OCI-LY1 (cell line): ENCODE measurements around the gene TOM1L2.

ENCODE experiments used
- H2AFZ ChIP-seq: fragments of 200-600 bp; sonication (generic), shearing (Covaris generic); 2 replicates; pipeline ENCODE4 v1.6.0; 2014; ENCODE audit warnings: antibody characterized with exemption, mild to moderate bottlenecking, low read length
- H3F3A ChIP-seq: fragments of 200-600 bp; sonication (generic), shearing (Covaris generic); 2 replicates; pipeline ENCODE4 v1.6.0; 2014; ENCODE audit warnings: mild to moderate bottlenecking, antibody characterized with exemption, low read length, moderate library complexity; ENCODE audit not compliant: insufficient read depth
- H3K27ac ChIP-seq: fragments of 200-600 bp; sonication (generic); 2 replicates; pipeline ENCODE4 v1.5.1; 2014; ENCODE audit warnings: low read length, mixed run types, mild to moderate bottlenecking, low read depth; ENCODE audit not compliant: poor library complexity, severe bottlenecking
- H3K27me3 ChIP-seq: fragments of 200-600 bp; sonication (generic); 2 replicates; pipeline ENCODE4 v1.6.0; 2014; ENCODE audit warnings: antibody characterized with exemption, mild to moderate bottlenecking, low read length, moderate library complexity; ENCODE audit not compliant: insufficient read depth
- H3K36me3 ChIP-seq: fragments of 200-600 bp; sonication (generic); 2 replicates; pipeline ENCODE4 v1.6.1; 2014; ENCODE audit warnings: mild to moderate bottlenecking, antibody characterized with exemption, low read length, moderate library complexity, mixed read lengths; ENCODE audit not compliant: insufficient read depth
- H3K4me1 ChIP-seq: fragments of 200-600 bp; sonication (generic); 2 replicates; pipeline ENCODE4 v1.5.1; 2014; ENCODE audit warnings: mild to moderate bottlenecking, low read length, moderate library complexity; ENCODE audit not compliant: insufficient read depth, severe bottlenecking
- H3K4me2 ChIP-seq: fragments of 200-600 bp; sonication (generic), shearing (Covaris generic); 2 replicates; pipeline ENCODE4 v1.6.1; 2014; ENCODE audit warnings: low read length
- H3K4me3 ChIP-seq: fragments of 200-600 bp; sonication (generic); 2 replicates; pipeline ENCODE4 v1.5.1; 2014; ENCODE audit warnings: low read length, low read depth, mild to moderate bottlenecking, mixed read lengths; ENCODE audit not compliant: poor library complexity, severe bottlenecking
- H3K79me2 ChIP-seq: fragments of 200-600 bp; shearing (Covaris generic); 2 replicates; pipeline ENCODE4 v1.6.1; 2016; ENCODE audit warnings: mixed run types, low read length, mixed read lengths; ENCODE audit not compliant: insufficient read depth
- H3K9ac ChIP-seq: fragments of 200-600 bp; sonication (generic), shearing (Covaris generic); 2 replicates; pipeline ENCODE4 v1.6.1; 2014; ENCODE audit warnings: mild to moderate bottlenecking, low read length, mixed read lengths
- H3K9me2 ChIP-seq: fragments of 200-600 bp; sonication (generic), shearing (Covaris generic); 2 replicates; pipeline ENCODE4 v1.6.1; 2014; ENCODE audit warnings: low read depth, mild to moderate bottlenecking, low read length, mixed read lengths
- H3K9me3 ChIP-seq: fragments of 200-600 bp; shearing (Covaris generic); 2 replicates; pipeline ENCODE4 v1.6.1; 2014; ENCODE audit warnings: low read length, mixed read lengths
- H4K20me1 ChIP-seq: fragments of 200-600 bp; sonication (generic), shearing (Covaris generic); 2 replicates; pipeline ENCODE4 v1.6.0; 2016; ENCODE audit warnings: mild to moderate bottlenecking, low read length; ENCODE audit not compliant: insufficient read depth
- CTCF ChIP-seq: fragments of 200-600 bp; sonication (generic), shearing (Covaris generic); IDR thresholded peaks from 2 replicates; pipeline ENCODE4 v1.5.1; 2017; ENCODE audit warnings: mild to moderate bottlenecking, antibody characterized with exemption, low read length, moderate library complexity, mixed read lengths
- EZH2 ChIP-seq: fragments of 200-600 bp; sonication (generic), shearing (Covaris generic); IDR thresholded peaks from 2 replicates; pipeline ENCODE4 v1.8.0; 2017; ENCODE audit warnings: borderline replicate concordance, mixed run types, mild to moderate bottlenecking, antibody characterized with exemption, low read length, moderate library complexity, mixed read lengths

The TOM1L2 gene

DNA sequence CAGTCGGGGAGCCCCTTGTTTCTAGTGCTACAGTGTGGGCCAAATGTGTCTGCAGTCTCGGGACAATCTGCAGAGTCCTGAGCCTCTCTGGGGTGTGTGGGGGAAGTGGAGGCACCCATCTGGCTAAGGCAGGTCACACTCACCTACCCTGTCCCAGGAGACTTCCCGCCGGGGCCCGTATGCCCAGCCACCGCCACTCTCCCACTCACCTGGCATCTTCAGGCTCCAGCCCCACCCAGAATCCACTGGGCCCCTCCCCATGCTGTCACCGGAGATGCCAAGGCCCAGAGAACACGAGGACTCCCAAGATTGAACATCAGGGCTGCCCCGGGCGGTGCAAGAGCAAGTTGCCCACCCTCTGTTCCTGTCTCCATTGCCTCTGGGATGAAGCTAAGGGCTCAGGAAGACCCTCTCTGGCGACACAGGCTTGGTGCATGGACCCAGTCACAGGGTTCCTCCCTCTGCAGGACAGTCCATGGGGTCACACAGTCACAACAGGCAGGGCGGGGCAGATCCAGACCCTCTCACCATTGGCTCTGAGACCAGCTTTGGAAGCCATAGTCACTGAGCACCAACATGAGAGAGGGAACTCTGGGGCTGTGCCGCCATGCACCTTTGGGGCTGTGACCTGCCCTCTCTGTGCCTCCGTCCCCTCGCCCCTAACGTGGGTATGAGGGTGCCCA, 173.5 kb downstream of the TOM1L2 start:
- no peaks in the 10 kb centered on the region for H3K36me3 ChIP-seq
- no peak overlapping the region for H2AFZ ChIP-seq
- no peak overlapping the region for H3K4me2 ChIP-seq
- H3F3A ChIP-seq = no peaks in the 10 kb centered on the region
- no peaks in the 10 kb centered on the region for H3K9me3 ChIP-seq
- peaks cover 9% of the 10 kb centered on the region for H3K27me3 ChIP-seq
- no peaks in the 10 kb centered on the region for H3K79me2 ChIP-seq
- no peaks in the 10 kb centered on the region for H4K20me1 ChIP-seq
- H3K9me2 ChIP-seq = no peaks in the 10 kb centered on the region
- no peak overlapping the region for H3K9ac ChIP-seq
- TF ChIP-seq EZH2 (no peak), CTCF (no peak)
- H3K4me3 ChIP-seq = no peak overlapping the region
- H3K4me1 ChIP-seq = no peaks in the 10 kb centered on the region
- H3K27ac ChIP-seq = no peak overlapping the region

DNA sequence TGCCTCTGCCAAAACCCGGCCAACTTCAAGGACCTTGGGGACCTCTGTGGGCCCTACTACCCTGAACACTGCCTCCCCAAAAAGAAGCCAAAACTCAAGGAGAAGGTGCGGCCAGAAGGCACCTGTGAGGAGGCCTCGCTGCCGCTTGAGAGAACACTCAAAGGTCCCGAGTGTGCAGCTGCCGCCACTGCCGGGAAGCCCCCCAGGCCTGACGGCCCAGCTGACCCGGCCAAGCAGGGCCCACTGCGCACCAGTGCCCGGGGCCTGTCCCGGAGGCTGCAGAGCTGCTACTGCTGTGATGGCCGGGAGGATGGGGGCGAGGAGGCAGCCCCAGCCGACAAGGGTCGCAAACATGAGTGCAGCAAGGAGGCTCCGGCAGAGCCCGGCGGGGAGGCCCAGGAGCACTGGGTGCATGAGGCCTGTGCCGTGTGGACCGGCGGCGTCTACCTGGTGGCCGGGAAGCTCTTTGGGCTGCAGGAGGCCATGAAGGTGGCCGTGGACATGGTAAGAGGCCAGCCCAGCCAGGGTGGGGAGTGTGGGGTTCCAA, 174.1 kb downstream of the TOM1L2 start:
- H3K79me2 ChIP-seq = no peaks in the 10 kb centered on the region
- no peak overlapping the region for H3K4me2 ChIP-seq
- no peak overlapping the region for H3K9ac ChIP-seq
- H3F3A ChIP-seq = no peaks in the 10 kb centered on the region
- H3K4me1 ChIP-seq = no peaks in the 10 kb centered on the region
- H3K36me3 ChIP-seq = no peaks in the 10 kb centered on the region
- no peak for TF ChIP-seq CTCF
- H3K9me2 ChIP-seq = no peaks in the 10 kb centered on the region
- H3K27me3 ChIP-seq = peaks cover 9% of the 10 kb centered on the region
- H2AFZ ChIP-seq = no peak overlapping the region
- H3K4me3 ChIP-seq = no peak overlapping the region
- no peaks in the 10 kb centered on the region for H4K20me1 ChIP-seq
- H3K27ac ChIP-seq = no peak overlapping the region
- H3K9me3 ChIP-seq = no peaks in the 10 kb centered on the region

GRCh38 chr17:17797119-17797809, 174.9 kb downstream of the TOM1L2 start:
- H3F3A ChIP-seq = no peaks in the 10 kb centered on the region
- H3K79me2 ChIP-seq = no peaks in the 10 kb centered on the region
- no peaks in the 10 kb centered on the region for H3K9me2 ChIP-seq
- no peaks in the 10 kb centered on the region for H4K20me1 ChIP-seq
- no peaks in the 10 kb centered on the region for H3K4me1 ChIP-seq
- no peak overlapping the region for H3K4me3 ChIP-seq
- H2AFZ ChIP-seq = no peak overlapping the region
- H3K27ac ChIP-seq = no peak overlapping the region
- no peaks in the 10 kb centered on the region for H3K36me3 ChIP-seq
- H3K4me2 ChIP-seq = no peak overlapping the region
- no peak for TF ChIP-seq EZH2
- TF ChIP-seq CTCF = no peak
- H3K9me3 ChIP-seq = no peaks in the 10 kb centered on the region
- no peak overlapping the region for H3K9ac ChIP-seq
- H3K27me3 ChIP-seq = peaks cover 9% of the 10 kb centered on the region
